Osteoblast (primary cell): ENCODE results near the gene SORBS1. TPM values are rescaled to one million over a fixed set of nuclear protein-coding genes. Genes with fewer than 3 reads are reported as not detected.

Experiments used
- DNase-seq: peaks from one replicate; pipeline ENCODE4 v3.0.0; 2011; ENCODE audit warnings: low spot score, mixed read lengths; ENCODE audit not compliant: insufficient read length; ENCODE audit errors: missing footprints
- H2AFZ ChIP-seq: 2 replicates; pipeline ENCODE4 v1.6.0; 2011; ENCODE audit warnings: mild to moderate bottlenecking, low read length
- H3K27ac ChIP-seq: 2 replicates; pipeline ENCODE4 v1.5.1; 2011; ENCODE audit warnings: mild to moderate bottlenecking, low read depth, low read length, moderate library complexity
- H3K27me3 ChIP-seq: 2 replicates; pipeline ENCODE4 v1.6.0; 2012; ENCODE audit warnings: mild to moderate bottlenecking, control low read depth, inconsistent platforms, low read length, moderate library complexity; ENCODE audit not compliant: insufficient read depth
- H3K36me3 ChIP-seq: 2 replicates; pipeline ENCODE4 v1.5.1; 2011; ENCODE audit warnings: mild to moderate bottlenecking, low read length, control low read depth, moderate library complexity; ENCODE audit not compliant: insufficient read depth
- H3K4me1 ChIP-seq: 2 replicates; pipeline ENCODE4 v1.5.1; 2011; ENCODE audit warnings: mild to moderate bottlenecking, low read length, control low read depth, moderate library complexity; ENCODE audit not compliant: insufficient read depth
- H3K4me2 ChIP-seq: 2 replicates; pipeline ENCODE4 v1.6.0; 2011; ENCODE audit warnings: mild to moderate bottlenecking, low read length; ENCODE audit not compliant: insufficient read depth
- H3K4me3 ChIP-seq: fragments of 200-600 bp; sonication (generic); 3 replicates; pipeline ENCODE4 v1.5.1; 2012; ENCODE audit warnings: mild to moderate bottlenecking, low read length, inconsistent platforms; ENCODE audit not compliant: insufficient read depth
- H3K79me2 ChIP-seq: 2 replicates; pipeline ENCODE4 v1.6.0; 2012; ENCODE audit warnings: mild to moderate bottlenecking, low read length, control low read depth, inconsistent platforms; ENCODE audit not compliant: insufficient read depth
- H3K9me3 ChIP-seq: 2 replicates; pipeline ENCODE4 v1.5.1; 2011; ENCODE audit warnings: low read depth, low read length, control low read depth
- H4K20me1 ChIP-seq: 2 replicates; pipeline ENCODE4 v1.6.0; 2012; ENCODE audit warnings: mild to moderate bottlenecking, low read length, control low read depth; ENCODE audit not compliant: insufficient read depth
- total RNA-seq: library from RNA; depleted of rRNA; stranded (reverse); fragments of >200 nt; gene quantifications from 2 replicates; pipeline ENCODE4 v1.2.3, GENCODE V29; 2012
- TF ChIP-seq, protein P1 (sequence below): IDR thresholded peaks from 2 replicates; pipeline ENCODE4 v1.5.1; 2011; ENCODE audit warnings: mild to moderate bottlenecking, low read depth, low read length, moderate library complexity; ENCODE audit errors: extremely low read depth

SORBS1 gene
- total RNA-seq, 1 donor, result 0.72 TPM

- H3K27me3 ChIP-seq, result no peaks in the 10 kb centered on the region
Observed at GRCh38 chr10:95493862-95494261, 67.3 kb downstream of the SORBS1 start.

DNA sequence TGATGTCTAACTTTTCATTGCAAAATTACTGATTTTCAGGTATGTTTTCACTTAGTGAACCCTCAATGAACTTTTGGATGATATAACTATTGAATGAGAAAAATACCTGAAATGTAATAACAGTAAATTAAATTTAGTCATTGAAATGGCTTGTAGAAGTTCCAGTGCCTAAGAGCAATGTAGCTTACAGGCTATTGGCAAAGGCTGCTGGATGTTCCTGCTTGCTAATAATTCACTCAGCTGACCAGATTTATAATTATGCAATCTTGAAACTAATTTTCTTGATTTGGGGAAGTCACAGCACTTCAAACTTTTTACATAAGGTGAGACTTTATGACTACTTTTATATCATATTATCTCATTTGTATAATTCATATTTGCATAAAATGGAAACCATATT lies 73.2 kb downstream of the SORBS1 start:
- no peak for DNase-seq
- Histone ChIP-seq H3K9me3 (no peaks in the 10 kb centered on the region), H3K4me3 (no peak overlapping the region), H3K27ac (no peak overlapping the region), H3K4me2 (no peak overlapping the region), H4K20me1 (no peaks in the 10 kb centered on the region), H3K27me3 (no peaks in the 10 kb centered on the region), H3K79me2 (no peaks in the 10 kb centered on the region), H3K4me1 (no peaks in the 10 kb centered on the region), H2AFZ (no peak overlapping the region), H3K36me3 (no peaks in the 10 kb centered on the region)
- TF ChIP-seq, protein P1, sequence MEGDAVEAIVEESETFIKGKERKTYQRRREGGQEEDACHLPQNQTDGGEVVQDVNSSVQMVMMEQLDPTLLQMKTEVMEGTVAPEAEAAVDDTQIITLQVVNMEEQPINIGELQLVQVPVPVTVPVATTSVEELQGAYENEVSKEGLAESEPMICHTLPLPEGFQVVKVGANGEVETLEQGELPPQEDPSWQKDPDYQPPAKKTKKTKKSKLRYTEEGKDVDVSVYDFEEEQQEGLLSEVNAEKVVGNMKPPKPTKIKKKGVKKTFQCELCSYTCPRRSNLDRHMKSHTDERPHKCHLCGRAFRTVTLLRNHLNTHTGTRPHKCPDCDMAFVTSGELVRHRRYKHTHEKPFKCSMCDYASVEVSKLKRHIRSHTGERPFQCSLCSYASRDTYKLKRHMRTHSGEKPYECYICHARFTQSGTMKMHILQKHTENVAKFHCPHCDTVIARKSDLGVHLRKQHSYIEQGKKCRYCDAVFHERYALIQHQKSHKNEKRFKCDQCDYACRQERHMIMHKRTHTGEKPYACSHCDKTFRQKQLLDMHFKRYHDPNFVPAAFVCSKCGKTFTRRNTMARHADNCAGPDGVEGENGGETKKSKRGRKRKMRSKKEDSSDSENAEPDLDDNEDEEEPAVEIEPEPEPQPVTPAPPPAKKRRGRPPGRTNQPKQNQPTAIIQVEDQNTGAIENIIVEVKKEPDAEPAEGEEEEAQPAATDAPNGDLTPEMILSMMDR, result no peak

More at GRCh38 chr10:95493862-95494261, 67.3 kb downstream of the SORBS1 start:
- H3K4me1 ChIP-seq, result no peaks in the 10 kb centered on the region
- H3K36me3 ChIP-seq, result no peaks in the 10 kb centered on the region
- no peak overlapping the region for H3K4me3 ChIP-seq
- no peak for DNase-seq
- H2AFZ ChIP-seq, result no peak overlapping the region
- H3K9me3 ChIP-seq, result no peaks in the 10 kb centered on the region
- H4K20me1 ChIP-seq, result no peaks in the 10 kb centered on the region
- H3K4me2 ChIP-seq, result no peak overlapping the region
- H3K27ac ChIP-seq, result no peak overlapping the region
- no peaks in the 10 kb centered on the region for H3K79me2 ChIP-seq
- TF ChIP-seq, protein P1, result no peak

GRCh38 chr10:95485056-95485844 lies 75.9 kb downstream of the SORBS1 start:
- Histone ChIP-seq H3K4me2 (no peak overlapping the region), H3K4me3 (no peak overlapping the region), H3K36me3 (no peaks in the 10 kb centered on the region), H3K27ac (no peak overlapping the region), H3K27me3 (no peaks in the 10 kb centered on the region), H4K20me1 (no peaks in the 10 kb centered on the region), H3K9me3 (no peaks in the 10 kb centered on the region), H3K79me2 (no peaks in the 10 kb centered on the region), H2AFZ (no peak overlapping the region), H3K4me1 (no peaks in the 10 kb centered on the region)
- TF ChIP-seq, protein P1, result no peak
- DNase-seq, result no peak

DNA sequence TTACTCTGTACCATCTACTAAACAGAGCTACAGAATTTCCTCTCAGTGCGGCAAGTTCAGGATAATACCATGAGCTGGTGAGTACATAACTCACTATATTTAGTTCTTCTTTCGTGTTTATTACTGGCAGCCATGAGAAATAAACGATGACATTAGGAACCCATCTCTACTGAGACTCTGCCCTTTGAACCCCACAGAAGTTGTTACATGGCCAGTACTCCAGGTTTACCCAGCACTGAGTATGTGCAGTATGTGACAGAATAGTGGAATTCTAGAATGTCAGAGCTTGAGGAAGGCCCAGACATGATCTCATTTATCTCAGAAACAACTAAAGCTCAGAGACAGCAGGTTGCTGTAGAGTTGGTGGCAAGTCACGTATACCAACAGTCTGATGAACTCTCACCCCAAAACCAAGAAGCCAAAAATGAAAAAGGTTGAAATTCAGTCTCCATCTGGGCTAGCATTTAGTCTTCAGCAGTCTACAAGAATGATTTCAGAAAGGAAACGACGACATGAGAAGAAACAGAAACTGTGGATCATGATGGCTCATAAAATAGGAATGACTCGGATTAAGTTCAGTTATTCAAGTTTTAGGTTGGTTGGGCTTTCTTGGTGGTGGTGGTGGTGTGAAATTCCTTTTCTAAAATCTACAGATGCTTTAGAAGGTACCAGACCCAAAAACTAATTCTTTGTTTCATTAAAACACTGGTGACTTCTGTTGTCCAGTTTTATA lies 78.5 kb downstream of the SORBS1 start:
- Histone ChIP-seq H3K4me1 (no peaks in the 10 kb centered on the region), H3K27ac (no peak overlapping the region), H3K4me2 (no peak overlapping the region), H3K79me2 (no peaks in the 10 kb centered on the region), H3K27me3 (no peaks in the 10 kb centered on the region), H3K36me3 (no peaks in the 10 kb centered on the region), H3K4me3 (no peak overlapping the region), H2AFZ (no peak overlapping the region), H4K20me1 (no peaks in the 10 kb centered on the region), H3K9me3 (no peaks in the 10 kb centered on the region)
- TF ChIP-seq, protein P1, result no peak
- no peak for DNase-seq
